COLO668 (cell line): ENCODE data around the gene PACC1.

Source experiments
- DNase-seq: peaks from one replicate; lab custom pipeline; 2025; ENCODE audit not compliant: unreplicated experiment; lab: John Stamatoyannopoulos, UW

PACC1 gene

GRCh38 chr1:212438831-212439237, 24.1 kb upstream of the PACC1 start:
- no peak for DNase-seq

GRCh38 chr1:212437179-212437798, 22.6 kb upstream of the PACC1 start:
- DNase-seq: no peak

GRCh38 chr1:212434992-212435391, 20.3 kb upstream of the PACC1 start:
- no peak for DNase-seq

- no peak for DNase-seq
Measured at GRCh38 chr1:212433577-212434462, 19.1 kb upstream of the PACC1 start.

GRCh38 chr1:212432661-212433576, 18.2 kb upstream of the PACC1 start, which contains the start of gene NENF:
Gene NENF (plus strand): TSS chr1:212432920. CDS start chr1:212432944, 24 bp downstream.
- DNase-seq: peak; percentile 95

GRCh38 chr1:212432272-212432660, 17.6 kb upstream of the PACC1 start:
- DNase-seq: no peak

- DNase-seq: no peak
Measured at GRCh38 chr1:212431644-212432043, 17.0 kb upstream of the PACC1 start.

GRCh38 chr1:212430955-212431394, 16.3 kb upstream of the PACC1 start:
- DNase-seq: no peak

- no peak for DNase-seq
Measured at GRCh38 chr1:212430416-212430815, 15.7 kb upstream of the PACC1 start.

- DNase-seq: no peak
Measured at GRCh38 chr1:212428496-212428895, 13.8 kb upstream of the PACC1 start.

GRCh38 chr1:212423879-212424278, 9.2 kb upstream of the PACC1 start:
- no peak for DNase-seq

- no peak for DNase-seq
Measured at GRCh38 chr1:212421165-212421564, 6.5 kb upstream of the PACC1 start.

- DNase-seq: no peak
Measured at GRCh38 chr1:212415107-212415841, 588 bp upstream of the PACC1 start.

- no peak for DNase-seq
Measured at GRCh38 chr1:212413902-212414327, 771 bp downstream of the PACC1 start.

GRCh38 chr1:212412374-212412773, 2.3 kb downstream of the PACC1 start:
- no peak for DNase-seq

- peak; percentile 23 for DNase-seq
Measured at GRCh38 chr1:212410231-212410820, 4.4 kb downstream of the PACC1 start.

GRCh38 chr1:212402666-212403321, 11.9 kb downstream of the PACC1 start:
- DNase-seq: no peak

- DNase-seq: no peak
Measured at GRCh38 chr1:212401838-212402582, 12.7 kb downstream of the PACC1 start.

GRCh38 chr1:212401042-212401441, 13.6 kb downstream of the PACC1 start:
- DNase-seq: no peak
